Amniotic epithelial cell (primary cell): ENCODE data around the gene ATXN7L3.
"Not testable (repeated sequence)": the region's sequence is repeated elsewhere in the genome, so short reads cannot be mapped to it uniquely, and the experiment has no call there.

Experiments used
- DNase-seq: peaks from one replicate; pipeline ENCODE4 v3.0.0-alpha.2; 2010; ENCODE audit warnings: low read depth

Gene ATXN7L3

DNA sequence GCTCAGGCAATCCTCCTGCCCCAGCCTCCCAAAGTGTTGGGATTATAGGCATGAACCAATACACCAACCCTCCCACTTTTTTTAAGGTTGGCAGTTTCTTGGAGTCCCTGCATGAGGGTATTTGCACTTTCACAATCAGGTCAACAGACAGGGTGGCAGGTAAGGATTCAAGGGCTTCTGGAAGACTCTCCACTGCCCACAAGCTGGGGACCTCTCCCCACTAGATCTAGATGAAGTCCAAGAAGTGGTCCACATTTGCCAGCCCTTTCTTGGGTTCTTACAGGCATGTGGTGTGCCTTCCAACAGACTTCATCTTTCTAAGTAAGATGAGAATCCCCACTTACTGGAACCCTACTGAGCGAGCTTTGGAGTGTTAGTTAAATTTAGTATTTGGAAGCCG, 25.3 kb downstream of the ATXN7L3 start:
- DNase-seq = no peak

DNA sequence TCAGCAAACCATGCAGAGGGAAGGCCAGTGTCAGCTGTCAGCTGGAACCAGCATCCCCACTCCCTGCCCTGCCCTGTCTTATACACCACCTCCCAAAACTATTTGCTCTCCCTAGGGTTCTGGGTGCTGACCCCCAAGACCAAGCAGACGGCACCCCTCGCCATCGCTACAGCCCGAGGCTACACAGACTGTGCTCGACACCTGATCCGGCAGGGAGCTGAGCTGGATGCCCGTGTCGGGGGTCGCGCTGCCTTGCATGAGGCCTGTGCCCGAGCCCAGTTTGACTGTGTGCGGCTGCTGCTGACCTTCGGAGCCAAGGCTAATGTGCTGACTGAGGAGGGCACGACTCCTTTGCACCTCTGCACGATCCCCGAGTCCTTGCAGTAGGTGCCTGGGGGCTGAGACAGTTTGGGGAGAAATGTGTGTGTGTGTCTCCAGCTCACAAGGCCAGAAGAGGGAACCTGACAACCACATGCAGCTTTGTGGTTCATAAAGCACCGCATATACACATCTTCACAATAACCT, 27.7 kb downstream of the ATXN7L3 start:
- DNase-seq = no peak

DNA sequence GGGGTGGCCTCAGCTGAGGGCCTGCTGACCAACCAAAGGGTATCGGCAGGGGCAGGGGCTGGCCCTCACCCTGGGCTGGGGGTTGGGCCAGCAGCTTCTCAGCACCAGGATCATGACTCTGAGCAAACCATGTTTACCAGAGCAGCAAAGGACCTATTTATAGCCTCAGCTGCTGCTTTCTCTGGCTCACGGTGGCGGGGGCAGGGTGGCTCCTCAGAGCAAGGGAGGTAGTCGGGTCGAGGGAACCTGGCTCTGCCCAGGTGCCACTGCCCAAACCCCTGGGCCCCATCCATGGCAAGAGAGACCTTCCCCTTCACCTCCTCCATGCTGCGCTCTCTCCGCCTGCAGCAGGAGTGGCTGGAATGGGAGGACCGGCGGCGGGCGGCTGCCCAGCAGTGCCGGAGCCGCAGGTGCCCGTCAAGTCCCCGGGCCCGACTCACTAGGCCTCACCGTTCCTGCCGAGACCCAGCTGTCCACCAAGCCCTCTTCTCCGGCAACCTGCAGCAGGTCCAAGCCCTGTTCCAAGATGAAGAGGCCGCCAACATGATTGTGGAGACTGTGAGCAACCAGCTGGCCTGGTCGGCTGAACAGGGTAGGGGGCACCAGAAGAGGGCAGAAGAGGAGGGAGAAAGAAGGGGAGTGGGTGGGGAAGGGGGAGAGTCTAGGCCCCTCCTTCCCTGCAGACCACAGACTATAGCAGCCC, 29.0 kb downstream of the ATXN7L3 start, which contains the start of gene ASB16:
TSS of gene ASB16 (plus strand) at position 206 of the 703 bp plus-strand sequence. CDS start at position 292, 86 bp downstream.
- DNase-seq = peak; percentile 54

DNA sequence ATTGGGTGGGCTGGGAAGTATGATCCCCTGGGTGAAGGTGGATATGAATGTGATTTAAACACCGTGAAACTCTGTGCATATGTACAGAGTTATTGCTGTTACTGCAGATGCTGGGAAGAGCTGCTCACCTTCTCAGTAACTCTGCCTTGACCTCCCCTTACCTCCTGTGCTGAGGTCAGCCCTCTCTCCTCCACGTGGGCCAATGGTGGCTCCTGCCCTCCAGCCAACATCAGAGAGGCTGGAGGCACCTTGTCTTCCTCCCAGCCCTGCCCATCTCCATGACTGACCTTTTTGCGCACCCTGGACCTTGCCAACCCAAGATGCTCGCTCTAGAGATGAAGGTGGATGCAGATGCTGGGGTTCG, 29.6 kb downstream of the ATXN7L3 start:
- DNase-seq = no peak

DNA sequence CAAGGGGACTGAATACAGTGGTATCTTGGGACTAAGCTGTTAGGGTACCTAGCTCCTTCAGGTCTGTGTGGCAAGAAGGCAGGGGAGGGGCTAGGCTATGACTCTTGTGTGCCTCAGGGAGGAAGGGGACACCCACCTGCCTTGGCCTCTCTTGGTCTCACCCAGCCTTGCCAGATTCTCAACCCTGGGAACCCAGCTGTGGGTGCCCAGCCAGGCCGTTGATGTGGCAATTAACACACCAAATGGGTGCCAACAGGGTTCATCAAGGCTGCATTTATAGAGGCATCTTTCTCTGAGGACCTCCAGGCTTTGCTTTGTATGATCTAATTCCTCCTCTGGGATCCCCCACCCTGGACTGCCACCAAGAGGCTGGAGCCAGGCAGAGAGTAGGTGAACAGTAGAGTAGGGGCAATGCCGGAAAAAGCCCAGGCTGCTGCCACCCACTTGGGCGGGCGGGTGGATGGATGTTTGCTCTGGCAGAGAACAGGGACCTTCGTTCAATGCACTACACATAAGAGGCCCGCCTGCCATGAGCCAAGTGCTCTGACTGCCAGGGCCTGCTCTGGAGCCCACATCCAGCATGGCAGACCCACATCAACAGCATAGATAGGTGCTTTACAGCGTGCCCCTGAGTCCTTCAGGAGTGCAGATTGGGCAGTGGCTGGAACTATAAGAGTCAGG, 32.4 kb downstream of the ATXN7L3 start:
- DNase-seq = no peak

DNA sequence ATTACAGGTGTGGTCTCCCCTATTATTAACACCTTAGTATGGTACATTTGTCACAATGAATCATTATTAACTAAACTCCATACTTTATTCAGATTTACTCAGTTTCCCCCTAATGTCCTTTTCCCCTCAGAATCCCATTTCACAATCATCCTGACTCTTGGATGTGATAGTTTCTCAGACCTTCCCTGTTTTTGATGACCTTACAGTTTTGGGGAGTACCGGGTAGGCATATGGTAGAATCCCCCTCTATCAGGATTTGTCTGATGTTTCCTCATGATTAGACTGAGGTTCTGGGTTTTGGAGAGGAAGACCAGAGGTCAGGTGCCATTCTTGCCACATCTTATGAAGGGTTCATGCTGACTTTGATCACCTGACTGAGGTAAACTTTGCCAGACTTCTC, 35.2 kb downstream of the ATXN7L3 start:
- DNase-seq = no peak

DNA sequence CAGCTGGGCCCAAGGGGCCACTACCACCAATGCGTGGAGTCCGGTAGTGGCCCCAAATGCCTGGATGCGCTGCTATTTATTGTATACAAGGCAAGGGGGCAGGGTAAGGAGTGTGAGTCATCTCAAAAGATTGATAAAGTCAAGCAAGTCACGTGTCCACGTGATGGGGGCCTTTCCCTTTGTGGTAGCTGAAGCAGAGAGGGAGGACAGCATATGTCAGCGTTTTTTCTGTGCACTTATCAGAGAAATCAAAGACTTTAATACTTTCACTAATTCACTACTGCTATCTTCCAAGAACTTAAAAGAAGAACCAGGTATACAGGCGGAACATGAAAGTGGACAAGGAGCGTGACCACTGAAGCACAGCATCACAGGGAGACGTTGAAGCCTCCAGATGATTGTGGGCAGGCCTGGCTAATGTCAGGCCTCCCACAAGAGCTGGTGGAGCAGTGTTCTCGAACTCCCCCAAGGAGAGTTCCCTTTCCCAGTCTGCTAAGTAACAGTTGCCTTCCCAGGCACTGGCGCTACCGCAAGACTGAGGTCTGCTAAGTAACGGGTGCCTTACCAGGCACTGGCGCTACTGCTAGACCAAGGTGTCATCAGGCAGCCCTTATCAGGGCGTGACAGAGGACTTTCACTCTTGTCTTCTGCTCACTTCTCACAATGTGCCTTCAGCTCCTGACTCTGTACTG, 40.0 kb downstream of the ATXN7L3 start:
- peak; percentile 97 for DNase-seq

DNA sequence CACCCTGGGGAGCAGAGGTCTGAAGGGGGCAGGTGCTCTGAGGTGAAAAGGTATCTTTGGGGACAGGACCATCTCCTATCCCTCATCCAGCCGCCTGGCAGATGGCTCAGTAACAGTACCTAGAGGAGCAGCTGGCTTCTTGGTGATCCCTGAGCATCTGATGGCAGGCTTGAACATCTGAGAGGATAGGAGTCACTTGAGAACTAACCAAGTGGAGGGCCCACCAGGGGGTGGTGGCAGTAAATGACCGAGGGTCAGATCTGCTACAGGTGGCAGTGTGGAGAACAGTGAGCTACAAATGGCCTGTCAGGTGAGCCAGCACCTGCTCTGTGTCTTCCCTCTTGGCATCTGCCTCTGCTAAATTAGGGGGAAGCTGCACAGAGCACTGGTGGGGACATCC, 44.2 kb downstream of the ATXN7L3 start:
- no peak for DNase-seq

DNA sequence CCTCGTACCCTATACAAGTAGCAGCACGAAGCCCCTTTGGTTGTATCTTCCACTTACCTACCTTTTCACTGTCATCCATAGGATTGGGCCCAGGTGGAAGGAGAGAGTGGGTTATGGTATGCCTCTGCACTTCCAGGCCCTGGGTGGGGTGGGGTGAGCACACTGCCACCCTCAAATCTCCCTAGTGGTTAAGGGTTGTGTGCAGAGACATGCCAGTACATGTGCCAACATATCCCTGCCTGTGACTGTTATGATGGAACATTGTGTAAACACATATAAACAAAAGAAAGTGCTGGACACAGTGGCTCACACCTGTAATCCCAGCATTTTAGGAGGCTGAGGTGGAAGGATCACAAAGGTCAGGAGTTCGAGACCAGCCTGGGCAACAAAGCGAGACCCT, 46.8 kb downstream of the ATXN7L3 start:
- no peak for DNase-seq

DNA sequence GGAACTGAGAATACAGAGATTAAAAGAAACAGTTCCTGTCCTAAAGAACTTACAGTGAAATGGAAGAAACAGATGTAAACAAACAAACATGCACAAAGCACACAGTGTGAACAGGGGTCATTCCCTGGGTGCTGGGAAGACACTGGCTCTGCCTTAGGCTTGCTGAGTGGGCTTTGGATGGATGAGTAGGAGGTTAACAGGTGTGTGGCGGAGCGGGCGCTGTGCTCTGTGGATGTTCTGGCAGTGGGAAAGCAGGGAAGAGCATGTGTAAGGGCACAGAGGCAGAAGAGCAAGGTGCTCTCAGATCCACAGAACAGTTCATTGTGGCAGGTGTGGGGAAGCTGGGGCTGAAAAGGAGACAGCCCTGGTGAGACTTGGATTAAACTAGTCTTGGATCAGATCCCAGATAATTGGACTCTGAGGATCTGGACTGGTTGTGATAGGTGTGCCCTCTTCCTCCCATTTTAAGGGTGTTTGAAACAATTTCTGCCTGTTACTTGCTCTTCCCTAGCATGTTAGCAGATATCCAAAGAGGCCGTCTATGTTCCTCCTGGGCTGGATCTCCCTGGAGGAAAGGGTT, 49.8 kb downstream of the ATXN7L3 start:
- no peak for DNase-seq

DNA sequence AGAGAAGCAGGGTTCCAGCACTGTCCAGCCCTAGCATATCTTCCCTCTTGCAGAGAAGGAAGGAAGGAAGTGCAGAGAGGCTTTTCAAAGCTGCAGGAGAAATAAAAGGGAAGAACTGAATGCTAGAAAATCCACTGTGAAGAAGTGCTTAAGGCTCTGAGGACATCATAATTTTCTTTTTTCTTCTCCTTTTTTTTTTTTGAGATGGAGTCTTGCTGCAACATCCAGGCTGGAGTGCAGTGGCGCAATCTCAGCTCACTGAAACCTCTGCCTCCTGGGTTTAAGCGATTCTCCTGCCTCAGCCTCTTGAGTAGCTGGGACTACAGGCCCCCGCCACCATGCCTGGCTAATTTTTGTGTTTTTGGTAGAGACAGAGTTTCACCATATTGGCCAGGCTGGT, 50.6 kb downstream of the ATXN7L3 start:
- DNase-seq = peak; percentile 36

DNA sequence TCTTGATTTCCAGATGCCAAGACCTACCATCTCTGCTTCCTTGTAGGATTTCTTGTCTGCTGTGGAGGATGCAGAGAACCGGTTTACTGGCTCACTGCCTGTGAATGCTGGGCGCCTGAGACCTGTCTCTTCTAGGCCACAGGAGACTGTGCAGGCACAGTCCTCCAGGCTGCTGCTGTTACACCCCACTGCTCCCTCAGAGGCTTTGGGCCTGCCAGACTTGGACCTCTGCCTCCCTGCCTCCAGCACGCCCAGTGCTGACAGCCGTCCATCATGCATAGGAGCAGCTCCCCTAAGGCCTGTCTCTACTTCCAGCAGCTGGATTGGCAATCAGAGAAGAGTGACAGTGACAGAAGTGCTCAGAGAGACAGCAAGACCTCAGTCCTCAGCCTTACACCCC, 51.9 kb downstream of the ATXN7L3 start:
- no peak for DNase-seq

DNA sequence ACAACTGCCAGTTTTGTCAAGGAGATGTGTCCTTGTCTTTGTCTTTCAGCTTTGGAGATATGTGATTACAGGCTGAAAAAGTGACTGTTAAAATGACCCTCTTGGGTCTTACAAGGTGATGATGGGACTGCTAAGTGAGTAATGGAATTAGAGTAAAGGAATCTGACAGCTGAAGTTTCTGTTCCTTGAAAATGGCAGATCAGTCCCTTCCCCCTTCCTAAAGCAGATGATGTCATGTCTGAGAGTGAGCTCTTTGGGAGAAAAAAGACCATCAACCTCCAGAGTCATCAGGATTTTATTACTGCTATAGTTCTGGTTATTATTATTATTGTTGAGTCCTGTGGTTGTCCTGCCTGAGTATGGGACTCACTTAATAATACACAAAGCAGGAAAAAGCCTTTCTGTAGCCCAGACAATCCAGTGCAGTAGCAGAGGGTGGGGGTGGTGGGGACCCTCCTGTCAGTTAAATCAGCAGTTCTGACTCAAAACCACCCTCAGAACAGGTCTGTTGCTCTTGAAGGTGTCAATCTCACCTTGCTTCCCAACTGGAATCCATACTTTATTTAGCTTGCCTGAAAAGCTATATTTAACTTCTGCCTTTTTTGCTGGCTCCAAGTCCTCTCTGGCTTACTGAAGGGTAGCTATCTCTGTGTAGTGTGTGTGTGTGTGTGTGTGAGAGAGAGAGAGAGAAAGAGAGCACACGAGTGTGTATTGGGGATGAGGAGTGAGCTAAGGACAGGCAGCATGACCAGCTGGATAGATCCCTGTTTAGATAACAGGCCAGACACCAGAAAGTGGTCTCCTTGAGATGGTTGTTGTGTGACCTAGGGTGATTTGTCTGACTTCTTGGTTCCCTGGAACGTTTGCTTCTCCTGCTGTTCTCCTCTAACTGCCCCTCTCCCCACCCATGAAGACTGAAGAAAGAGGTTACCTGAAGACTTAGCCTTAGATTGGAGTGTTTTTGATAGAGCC, 53.0 kb downstream of the ATXN7L3 start:
- DNase-seq = peak; percentile 44

DNA sequence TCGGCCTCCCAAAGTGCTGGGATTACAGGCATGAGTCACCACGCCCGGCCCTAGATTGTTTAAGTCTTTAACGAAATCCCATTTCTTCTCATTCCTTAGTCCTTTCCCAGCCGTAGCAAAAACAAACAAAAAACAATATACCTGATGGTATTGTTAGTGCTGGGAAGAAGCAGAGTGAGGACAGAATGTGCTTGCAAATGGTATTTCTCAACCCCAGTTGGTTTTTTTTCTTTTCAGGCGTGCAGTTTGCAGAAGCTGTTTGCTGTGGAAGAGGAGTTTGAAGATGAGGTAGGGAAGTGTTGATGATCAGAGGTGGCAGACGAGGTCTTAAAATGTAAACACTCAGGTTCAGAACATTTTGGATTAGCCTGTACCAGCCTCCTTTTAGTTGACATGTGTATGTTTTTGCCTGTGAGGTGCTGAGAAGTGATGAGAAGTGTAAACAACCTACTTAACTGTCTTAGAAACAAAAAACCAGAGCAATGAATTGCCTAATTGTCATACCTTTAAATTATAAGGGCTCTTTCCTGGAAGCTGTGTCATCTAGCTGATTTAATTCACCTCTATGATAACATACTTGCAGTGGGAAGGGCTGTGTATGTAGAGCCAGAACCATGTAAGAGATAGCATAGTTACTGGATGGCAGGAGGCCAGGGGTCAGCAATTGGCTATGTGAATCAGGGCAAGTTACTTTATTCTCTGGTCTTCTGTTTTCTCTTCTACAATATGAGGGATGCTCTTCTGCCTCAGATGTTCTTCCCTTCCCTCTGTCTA, 54.5 kb downstream of the ATXN7L3 start:
- DNase-seq = peak; percentile 97

DNA sequence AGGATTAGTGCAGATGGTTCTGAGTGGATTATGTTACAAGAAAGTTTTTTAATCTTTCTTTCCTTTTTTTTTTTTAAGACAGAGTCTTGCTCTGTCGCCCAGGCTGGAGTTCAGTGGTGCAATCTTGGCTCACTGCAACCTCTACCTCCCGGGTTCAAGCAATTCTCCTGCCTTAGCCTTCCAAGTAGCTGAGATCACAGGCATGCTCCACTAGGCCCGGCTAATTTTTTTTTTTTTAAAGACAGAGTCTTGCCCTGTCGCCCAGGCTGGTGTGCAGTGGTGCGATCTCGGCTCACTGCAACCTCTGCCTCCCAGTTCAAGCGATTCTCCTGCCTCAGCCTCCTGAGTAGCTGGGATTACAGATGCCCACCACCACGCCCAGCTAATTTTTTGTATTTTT, 55.8 kb downstream of the ATXN7L3 start:
- DNase-seq = not testable (repeated sequence)
